HUES64 (cell line): ENCODE measurements around the gene SAXO2.
"Not testable (repeated sequence)": the region's sequence is repeated elsewhere in the genome, so short reads cannot be mapped to it uniquely, and the experiment has no call there.

Experiments
- H3K27ac ChIP-seq: 2 replicates; pipeline ENCODE4 v1.7.0; 2013; ENCODE audit warnings: low read depth, low read length, inconsistent platforms
- H3K27me3 ChIP-seq: 2 replicates; pipeline ENCODE4 v1.6.1; 2013; ENCODE audit warnings: mild to moderate bottlenecking, low read length; ENCODE audit not compliant: insufficient read depth
- H3K36me3 ChIP-seq: 2 replicates; pipeline ENCODE4 v1.6.1; 2013; ENCODE audit warnings: mild to moderate bottlenecking, low read length; ENCODE audit not compliant: insufficient read depth
- H3K4me1 ChIP-seq: 2 replicates; pipeline ENCODE4 v1.6.1; 2013; ENCODE audit warnings: mild to moderate bottlenecking, low read length, moderate library complexity; ENCODE audit not compliant: insufficient read depth
- H3K4me3 ChIP-seq: 2 replicates; pipeline ENCODE4 v1.5.1; 2013; ENCODE audit warnings: mild to moderate bottlenecking, low read length, moderate library complexity
- H3K9ac ChIP-seq: 2 replicates; pipeline ENCODE4 v1.6.1; 2013; ENCODE audit warnings: mild to moderate bottlenecking, low read depth, low read length
- H3K9me3 ChIP-seq: 2 replicates; pipeline ENCODE4 v1.6.1; 2013; ENCODE audit warnings: low read depth, low read length; ENCODE audit not compliant: insufficient read depth
- WGBS: fragments of 150-250, 120-280 bp; methylation state at CpG from one replicate; pipeline ENCODE4 v1.1.7; 2013; ENCODE audit warnings: missing lambda C conversion rate; 5-methylcytosine and 5-hydroxymethylcytosine counted together

The SAXO2 gene

DNA sequence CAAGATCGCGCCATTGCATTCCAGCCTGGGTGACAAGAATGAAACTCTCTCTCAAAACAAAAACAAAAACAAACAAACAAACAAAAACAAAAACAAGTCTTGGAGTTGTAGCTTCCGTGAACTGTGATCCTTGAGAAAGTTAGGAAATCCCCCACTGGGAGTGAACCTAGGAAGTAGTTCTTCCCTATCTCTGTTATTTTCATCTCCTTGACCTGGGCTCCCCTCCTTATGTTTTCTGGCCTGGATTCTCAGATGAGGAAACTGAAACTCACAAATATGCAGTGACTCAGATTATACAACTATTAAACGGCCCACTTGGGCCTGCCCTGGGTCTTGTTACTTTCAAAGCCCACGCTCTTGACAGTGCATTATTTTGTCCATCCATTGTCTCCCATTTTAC, 29.7 kb downstream of the SAXO2 start:
- H3K9me3 ChIP-seq: no peaks in the 10 kb centered on the region
- H3K4me1 ChIP-seq: peaks cover 6% of the 10 kb centered on the region; the same call in 1 of the 2 replicates
- no peaks in the 10 kb centered on the region for H3K36me3 ChIP-seq
- H3K4me3 ChIP-seq: no peak overlapping the region
- 95% methylated on average over 5 of the region's 5 CpGs for WGBS
- no peaks in the 10 kb centered on the region for H3K27me3 ChIP-seq
- no peak overlapping the region for H3K9ac ChIP-seq
- H3K27ac ChIP-seq: no peak overlapping the region

DNA sequence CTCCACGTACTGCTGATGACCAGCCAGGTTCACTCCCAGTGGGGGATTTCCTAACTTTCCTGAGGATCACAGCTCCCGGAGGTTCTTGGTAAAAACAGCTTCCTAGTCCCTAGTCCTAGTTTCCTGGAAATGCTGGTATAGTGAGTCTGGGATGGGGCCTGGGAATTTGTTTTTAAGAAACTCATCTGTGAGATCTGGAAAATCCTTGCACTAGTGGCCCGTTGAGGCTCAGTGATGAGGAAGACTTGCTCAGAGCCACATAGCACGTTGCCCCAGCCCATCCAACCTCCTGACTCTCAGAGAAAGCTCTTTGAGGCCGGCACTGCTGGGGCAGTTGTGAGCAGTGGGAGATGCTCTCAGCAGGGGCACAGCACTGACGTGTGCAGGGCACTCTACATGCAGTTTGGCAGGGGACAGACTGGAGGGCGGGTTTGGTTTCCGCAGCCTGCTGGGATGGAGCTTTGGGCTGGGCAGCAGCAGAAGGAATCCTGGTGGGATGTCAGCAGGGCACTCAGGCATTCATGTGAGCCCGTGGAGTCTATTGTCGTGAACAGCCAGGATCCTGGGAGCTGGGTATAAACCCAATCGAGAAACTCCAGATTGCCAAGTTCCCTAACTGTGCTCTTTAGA, 31.6 kb downstream of the SAXO2 start:
- no peak overlapping the region for H3K4me3 ChIP-seq
- peaks cover 6% of the 10 kb centered on the region; the same call in 1 of the 2 replicates for H3K4me1 ChIP-seq
- H3K9ac ChIP-seq: no peak overlapping the region
- WGBS: 45% methylated on average over 11 of the region's 11 CpGs
- no peak overlapping the region for H3K27ac ChIP-seq
- H3K9me3 ChIP-seq: no peaks in the 10 kb centered on the region
- no peaks in the 10 kb centered on the region for H3K36me3 ChIP-seq
- no peaks in the 10 kb centered on the region for H3K27me3 ChIP-seq

DNA sequence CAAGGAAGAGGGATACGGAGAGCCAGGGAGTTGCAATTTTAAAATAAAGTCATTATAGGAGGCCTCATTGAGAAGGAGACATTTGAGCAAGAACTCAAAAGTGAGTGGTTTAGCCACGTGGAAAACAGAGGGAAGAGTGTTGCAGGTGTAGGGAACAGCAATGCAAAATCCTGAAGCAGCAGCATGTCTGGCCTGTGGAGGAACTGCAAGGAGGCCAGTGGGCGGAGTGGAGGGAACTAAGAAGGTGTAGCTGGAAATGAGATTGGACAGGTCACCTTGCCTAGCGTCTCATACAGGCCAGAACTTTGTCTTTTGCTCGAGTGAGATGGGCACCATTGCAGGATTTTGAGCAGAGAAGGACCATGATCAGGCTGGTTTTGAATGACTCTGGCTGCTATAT, 34.9 kb downstream of the SAXO2 start:
- no peak overlapping the region for H3K27ac ChIP-seq
- WGBS: 87% methylated on average over 5 of the region's 5 CpGs
- no peak overlapping the region for H3K9ac ChIP-seq
- H3K36me3 ChIP-seq: no peaks in the 10 kb centered on the region
- H3K27me3 ChIP-seq: no peaks in the 10 kb centered on the region
- H3K4me1 ChIP-seq: peaks cover 6% of the 10 kb centered on the region; the same call in 1 of the 2 replicates
- no peak overlapping the region for H3K4me3 ChIP-seq
- H3K9me3 ChIP-seq: no peaks in the 10 kb centered on the region

DNA sequence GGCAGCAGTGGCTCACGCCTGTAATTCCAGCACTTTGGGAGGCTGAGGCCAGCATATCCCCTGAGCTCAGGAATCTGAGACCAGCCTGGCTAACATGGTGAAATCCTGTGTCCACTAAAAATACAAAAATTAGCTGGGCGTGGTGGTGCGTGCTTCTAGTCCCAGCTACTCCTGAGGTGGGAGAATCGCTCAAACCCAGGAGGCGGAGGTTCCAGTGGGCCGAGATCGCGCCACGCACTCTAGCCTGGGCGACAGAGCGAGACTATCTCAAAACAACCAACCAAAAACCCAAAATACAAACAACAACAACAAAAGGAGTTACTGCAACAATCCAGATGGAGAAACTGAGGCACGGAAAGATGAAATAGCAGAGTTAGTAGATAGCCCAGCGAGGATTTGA, 35.4 kb downstream of the SAXO2 start:
- Histone ChIP-seq H3K9me3 (no peaks in the 10 kb centered on the region), H3K36me3 (no peaks in the 10 kb centered on the region), H3K27me3 (no peaks in the 10 kb centered on the region), H3K4me3 (no peak overlapping the region), H3K27ac (no peak overlapping the region), H3K9ac (no peak overlapping the region), H3K4me1 (peaks cover 6% of the 10 kb centered on the region; the same call in 1 of the 2 replicates)
- 96% methylated on average over 13 of the region's 13 CpGs for WGBS

DNA sequence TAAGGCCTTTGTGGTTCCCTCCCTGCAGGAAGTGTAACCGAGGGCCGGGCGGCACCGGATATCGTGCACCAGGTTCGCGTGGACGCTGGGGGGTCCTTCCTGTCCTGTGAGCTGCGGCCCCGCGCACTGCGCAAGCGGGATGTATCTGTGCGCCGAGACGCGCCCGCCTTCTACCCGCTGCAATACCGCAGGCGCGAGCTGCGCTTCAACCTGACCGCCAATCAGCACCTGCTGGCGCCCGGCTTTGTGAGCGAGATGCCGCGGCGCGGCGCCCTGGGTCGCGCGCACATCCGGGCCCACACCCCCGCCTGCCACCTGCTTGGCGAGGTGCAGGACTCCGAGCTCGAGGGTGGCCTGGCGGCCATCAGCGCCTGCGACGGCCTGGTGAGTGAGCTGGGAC, 35.9 kb downstream of the SAXO2 start:
- Histone ChIP-seq H3K36me3 (no peaks in the 10 kb centered on the region), H3K27ac (no peak overlapping the region), H3K9me3 (no peaks in the 10 kb centered on the region), H3K4me1 (peaks cover 6% of the 10 kb centered on the region; the same call in 1 of the 2 replicates), H3K4me3 (no peak overlapping the region), H3K27me3 (no peaks in the 10 kb centered on the region), H3K9ac (no peak overlapping the region)
- 98% methylated on average over 44 of the region's 44 CpGs for WGBS

DNA sequence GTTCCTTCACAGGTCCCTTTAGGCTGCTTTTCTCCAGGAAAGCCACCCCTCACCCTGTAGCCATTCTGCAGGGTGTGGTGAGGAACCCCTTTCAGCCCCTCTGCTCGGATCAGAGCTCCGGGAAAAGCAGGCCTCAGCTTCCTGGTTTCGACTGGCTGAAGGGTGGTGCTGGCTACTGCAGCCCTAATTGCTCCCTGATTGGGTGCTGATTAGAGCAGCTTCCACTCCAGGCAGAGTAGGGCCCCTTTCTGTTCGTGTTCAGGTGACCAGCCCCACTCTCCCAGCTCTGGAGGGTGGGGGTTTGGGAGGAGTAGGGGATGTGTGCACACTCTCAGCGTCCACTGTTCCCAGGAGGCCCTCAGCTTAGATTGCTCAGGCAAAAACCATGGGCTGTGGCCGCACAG, 36.9 kb downstream of the SAXO2 start:
- WGBS: 92% methylated on average over 3 of the region's 6 CpGs

DNA sequence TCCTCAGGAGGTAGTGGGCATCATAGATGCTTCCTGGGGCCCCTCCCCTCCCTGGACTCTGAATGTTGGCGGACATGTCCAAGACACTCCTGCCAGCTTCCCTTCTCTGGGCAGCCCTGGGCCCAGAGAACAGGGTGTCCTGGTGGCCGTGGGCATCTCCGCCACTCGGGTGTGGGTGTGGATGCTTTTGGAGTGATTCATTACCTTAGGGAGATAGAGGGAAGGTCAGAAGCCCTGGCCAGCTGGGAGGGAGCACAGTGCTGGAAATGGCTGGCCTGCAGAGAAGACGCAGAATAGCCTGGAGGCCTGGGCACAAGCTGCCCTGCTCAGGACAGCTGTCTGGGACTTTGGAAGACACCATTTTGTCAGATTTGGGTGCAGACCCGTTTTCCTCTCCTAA, 37.7 kb downstream of the SAXO2 start:
- 91% methylated on average over 6 of the region's 6 CpGs for WGBS

More for the DNA sequence above, 36.9 kb downstream of the SAXO2 start:
- not testable (repeated sequence) for H3K27me3 ChIP-seq, H3K36me3 ChIP-seq, H3K9me3 ChIP-seq, H3K27ac ChIP-seq, H3K4me3 ChIP-seq, H3K9ac ChIP-seq, H3K4me1 ChIP-seq

DNA sequence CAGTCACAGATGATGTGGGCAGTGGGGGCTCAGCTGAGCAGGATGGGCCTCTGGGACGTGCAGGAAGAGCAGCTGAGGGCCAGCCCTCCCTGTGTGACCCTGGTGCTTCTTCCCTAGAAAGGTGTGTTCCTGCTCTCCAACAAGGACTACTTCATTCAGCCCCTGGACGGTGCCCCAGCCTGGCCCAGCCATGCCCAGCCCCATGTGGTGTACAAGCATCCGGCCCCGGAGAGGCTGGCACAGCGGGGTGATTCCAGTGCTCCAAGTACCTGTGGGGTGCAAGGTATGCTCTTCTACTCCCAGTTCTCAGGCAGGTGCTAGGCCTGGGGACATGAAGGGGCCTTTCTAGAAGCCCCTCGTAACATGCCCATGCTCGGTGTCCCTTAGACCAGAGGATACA, 38.3 kb downstream of the SAXO2 start:
- Histone ChIP-seq H3K36me3 (no peaks in the 10 kb centered on the region), H3K9ac (no peak overlapping the region), H3K27me3 (no peaks in the 10 kb centered on the region), H3K4me3 (no peak overlapping the region), H3K27ac (no peak overlapping the region), H3K4me1 (no peaks in the 10 kb centered on the region), H3K9me3 (no peaks in the 10 kb centered on the region)
- 91% methylated on average over 7 of the region's 7 CpGs for WGBS

More for the DNA sequence above, 37.7 kb downstream of the SAXO2 start:
- not testable (repeated sequence) for H3K4me3 ChIP-seq, H3K27ac ChIP-seq, H3K4me1 ChIP-seq, H3K27me3 ChIP-seq, H3K36me3 ChIP-seq, H3K9me3 ChIP-seq, H3K9ac ChIP-seq

DNA sequence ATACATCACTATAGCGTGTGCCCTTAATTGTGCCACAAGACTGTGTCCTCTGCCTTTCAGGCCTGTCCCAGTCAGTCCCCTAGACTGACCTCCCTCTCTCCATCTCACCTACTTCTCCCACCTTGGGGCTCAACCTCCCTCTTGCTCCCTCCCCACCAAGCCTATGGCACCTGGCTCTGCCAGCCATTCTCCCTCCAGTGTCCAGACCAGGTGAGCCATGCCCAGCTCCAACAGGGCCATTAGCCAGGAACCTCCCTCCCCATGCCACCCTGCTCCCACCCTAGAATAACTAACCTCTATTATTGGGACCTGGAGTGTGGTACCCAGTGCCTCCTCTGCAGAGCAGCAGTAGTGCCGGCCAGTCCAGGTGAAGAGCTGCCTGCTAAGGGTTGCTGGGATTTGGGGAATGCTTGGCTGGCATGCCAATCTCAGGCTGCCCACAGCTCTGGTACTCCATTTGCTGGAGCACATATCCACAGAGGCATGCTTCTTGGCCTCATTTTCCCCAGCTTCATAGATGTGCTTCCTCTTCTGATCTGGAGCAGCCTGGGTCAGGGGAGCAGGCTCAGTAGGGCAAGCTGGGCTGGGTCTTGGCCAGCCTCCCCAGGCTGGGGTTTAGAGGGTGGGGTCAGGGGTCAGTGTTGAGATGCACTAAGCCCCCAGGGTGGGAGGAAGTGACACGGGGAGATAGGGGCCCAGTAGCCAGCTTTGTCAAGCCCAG, 38.8 kb downstream of the SAXO2 start:
- Histone ChIP-seq H3K27ac (no peak overlapping the region), H3K9me3 (no peaks in the 10 kb centered on the region), H3K9ac (no peak overlapping the region), H3K27me3 (no peaks in the 10 kb centered on the region), H3K36me3 (no peaks in the 10 kb centered on the region), H3K4me3 (no peak overlapping the region), H3K4me1 (no peaks in the 10 kb centered on the region)
- WGBS: 87% methylated on average over 3 of the region's 3 CpGs

DNA sequence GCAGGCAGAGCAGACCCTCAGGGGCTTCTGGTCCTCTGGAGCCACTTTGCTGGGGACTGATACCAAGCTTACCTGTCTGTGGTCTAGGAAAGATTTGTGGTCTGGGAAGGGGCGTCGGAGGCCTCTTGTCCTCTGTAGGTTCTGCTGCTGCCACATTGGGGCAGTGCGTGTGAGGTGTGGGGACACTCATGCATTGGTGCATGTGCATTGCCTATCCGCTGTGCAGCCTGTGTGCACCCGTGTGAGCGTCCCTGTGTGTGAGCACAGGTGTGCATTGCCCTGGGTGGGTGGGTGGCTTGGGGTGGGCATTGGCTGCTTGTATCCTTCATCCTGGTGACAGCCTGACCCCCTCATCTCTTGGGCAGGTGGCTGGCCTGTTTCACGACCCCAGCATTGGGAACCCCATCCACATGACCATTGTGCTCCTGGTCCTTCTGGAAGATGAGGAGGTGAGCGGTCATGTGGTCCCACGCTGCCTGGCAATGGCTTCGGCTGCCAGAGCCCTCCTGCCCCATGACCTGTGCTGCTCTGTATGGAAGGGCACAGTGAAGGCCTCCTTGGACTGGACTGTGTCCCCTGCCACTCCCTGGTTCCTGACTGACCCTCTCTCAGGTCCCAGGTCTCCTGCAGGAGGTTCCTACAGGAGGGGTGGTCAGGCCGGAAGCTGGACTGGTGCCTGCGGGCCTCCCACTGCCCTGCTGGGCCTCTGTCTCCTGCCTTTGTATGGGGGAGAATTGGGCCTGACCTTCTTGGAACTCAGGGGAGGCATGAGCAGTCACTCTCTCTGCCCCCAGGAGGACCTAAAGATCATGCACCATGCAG, 41.5 kb downstream of the SAXO2 start:
- Histone ChIP-seq H3K27ac (no peak overlapping the region), H3K9ac (no peak overlapping the region), H3K27me3 (no peaks in the 10 kb centered on the region), H3K4me3 (no peak overlapping the region), H3K4me1 (no peaks in the 10 kb centered on the region), H3K9me3 (no peaks in the 10 kb centered on the region), H3K36me3 (no peaks in the 10 kb centered on the region)
- 94% methylated on average over 12 of the region's 12 CpGs for WGBS

DNA sequence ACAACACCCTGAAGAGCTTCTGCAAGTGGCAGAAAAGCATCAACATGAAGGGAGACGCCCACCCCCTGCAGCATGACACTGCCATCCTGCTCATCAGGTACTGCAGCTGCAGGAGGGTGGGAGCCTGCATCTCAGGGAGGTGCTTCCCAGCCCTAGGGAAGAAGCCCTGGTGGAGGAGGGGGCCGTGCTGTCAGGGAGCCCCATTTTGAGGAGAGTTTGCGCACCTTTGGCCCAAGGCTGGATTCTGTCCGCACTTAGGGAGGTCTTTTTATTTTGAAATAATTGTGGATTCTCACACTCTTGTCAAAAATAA, 42.1 kb downstream of the SAXO2 start:
- Histone ChIP-seq H3K36me3 (no peaks in the 10 kb centered on the region), H3K9me3 (no peaks in the 10 kb centered on the region), H3K9ac (no peak overlapping the region), H3K4me1 (no peaks in the 10 kb centered on the region), H3K27me3 (no peaks in the 10 kb centered on the region), H3K27ac (no peak overlapping the region), H3K4me3 (no peak overlapping the region)
- WGBS: 92% methylated on average over 4 of the region's 4 CpGs
